ENCODE data around the gene BID. TPM values are rescaled to one million over a fixed set of nuclear protein-coding genes. Genes with fewer than 3 reads are reported as not detected.

Gene BID
- total RNA-seq, 1 donor from 2014 or later: 15.9 TPM

- Mint-ChIP-seq H3K9me3 (ENCODE audit: low read depth) (no peaks in the 10 kb centered on the region), H3K36me3 (ENCODE audit: low read depth) (peaks cover 14% of the 10 kb centered on the region), H3K27me3 (ENCODE audit: low read depth) (no peaks in the 10 kb centered on the region), H3K4me1 (ENCODE audit: low read depth) (no peaks in the 10 kb centered on the region), H3K27ac (ENCODE audit: unreplicated experiment) (no peak overlapping the region), H3K4me3 (ENCODE audit: unreplicated experiment) (no peak overlapping the region)
- TF ChIP-seq, protein P1, sequence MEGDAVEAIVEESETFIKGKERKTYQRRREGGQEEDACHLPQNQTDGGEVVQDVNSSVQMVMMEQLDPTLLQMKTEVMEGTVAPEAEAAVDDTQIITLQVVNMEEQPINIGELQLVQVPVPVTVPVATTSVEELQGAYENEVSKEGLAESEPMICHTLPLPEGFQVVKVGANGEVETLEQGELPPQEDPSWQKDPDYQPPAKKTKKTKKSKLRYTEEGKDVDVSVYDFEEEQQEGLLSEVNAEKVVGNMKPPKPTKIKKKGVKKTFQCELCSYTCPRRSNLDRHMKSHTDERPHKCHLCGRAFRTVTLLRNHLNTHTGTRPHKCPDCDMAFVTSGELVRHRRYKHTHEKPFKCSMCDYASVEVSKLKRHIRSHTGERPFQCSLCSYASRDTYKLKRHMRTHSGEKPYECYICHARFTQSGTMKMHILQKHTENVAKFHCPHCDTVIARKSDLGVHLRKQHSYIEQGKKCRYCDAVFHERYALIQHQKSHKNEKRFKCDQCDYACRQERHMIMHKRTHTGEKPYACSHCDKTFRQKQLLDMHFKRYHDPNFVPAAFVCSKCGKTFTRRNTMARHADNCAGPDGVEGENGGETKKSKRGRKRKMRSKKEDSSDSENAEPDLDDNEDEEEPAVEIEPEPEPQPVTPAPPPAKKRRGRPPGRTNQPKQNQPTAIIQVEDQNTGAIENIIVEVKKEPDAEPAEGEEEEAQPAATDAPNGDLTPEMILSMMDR (IDR thresholded peaks at IDR 0.05): no peak
- DNase-seq (ENCODE audit: low spot score): no peak
Measured at GRCh38 chr22:17815703-17816254, 41.5 kb upstream of the BID start.

DNA sequence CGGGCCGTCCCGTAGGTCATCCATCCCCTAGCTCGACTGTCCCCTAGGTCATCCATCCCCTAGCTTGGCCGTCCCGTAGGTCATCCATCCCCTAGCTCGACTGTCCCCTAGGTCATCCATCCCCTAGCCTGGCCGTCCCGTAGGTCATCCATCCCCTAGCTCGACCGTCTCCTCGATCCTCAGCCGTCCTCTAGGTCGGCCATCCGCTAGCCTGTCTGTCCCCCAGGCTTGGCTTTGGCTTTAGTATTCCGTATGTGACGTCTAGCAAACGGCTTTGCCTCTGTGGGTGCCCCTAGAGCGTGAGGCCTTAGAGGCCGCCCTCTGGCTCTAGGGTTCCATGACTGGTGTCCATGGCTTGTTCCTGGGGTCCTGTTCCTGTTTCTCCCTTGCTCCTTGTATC is 40.6 kb upstream of the BID start:
- Mint-ChIP-seq H3K4me1 (ENCODE audit: low read depth) (no peaks in the 10 kb centered on the region), H3K36me3 (ENCODE audit: low read depth) (peaks cover 17% of the 10 kb centered on the region), H3K4me3 (ENCODE audit: unreplicated experiment) (no peak overlapping the region), H3K9me3 (ENCODE audit: low read depth) (no peaks in the 10 kb centered on the region), H3K27me3 (ENCODE audit: low read depth) (no peaks in the 10 kb centered on the region), H3K27ac (ENCODE audit: unreplicated experiment) (no peak overlapping the region)
- TF ChIP-seq, protein P1 (IDR thresholded peaks at IDR 0.05): no peak
- DNase-seq (ENCODE audit: low spot score): no peak

DNA sequence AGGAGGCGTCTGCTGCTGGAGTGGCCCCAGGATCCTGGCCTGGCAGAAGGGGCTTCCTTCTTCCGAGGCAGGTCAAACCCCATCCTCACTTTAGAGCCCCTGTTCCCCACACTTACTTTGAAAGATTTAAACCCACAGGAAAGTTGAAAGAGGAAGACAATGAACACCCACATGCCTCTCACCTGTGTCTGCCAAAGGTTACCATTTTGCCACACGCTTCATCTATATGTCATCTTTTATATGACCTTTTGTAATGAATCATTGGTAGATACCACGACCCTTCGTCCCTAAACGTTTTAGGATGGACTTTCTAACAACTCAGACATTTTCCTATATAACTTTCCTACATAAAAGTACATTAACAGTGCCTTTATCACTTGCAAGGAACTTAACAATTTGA is 39.8 kb upstream of the BID start:
- no peak overlapping the region for H3K4me3 Mint-ChIP-seq (ENCODE audit: unreplicated experiment)
- DNase-seq (ENCODE audit: low spot score): no peak

GRCh38 chr22:17811119-17811518 is 36.9 kb upstream of the BID start:
- Mint-ChIP-seq H3K27ac (ENCODE audit: unreplicated experiment) (no peak overlapping the region), H3K9me3 (ENCODE audit: low read depth) (no peaks in the 10 kb centered on the region), H3K27me3 (ENCODE audit: low read depth) (no peaks in the 10 kb centered on the region), H3K4me1 (ENCODE audit: low read depth) (no peaks in the 10 kb centered on the region), H3K36me3 (ENCODE audit: low read depth) (peaks cover 25% of the 10 kb centered on the region), H3K4me3 (ENCODE audit: unreplicated experiment) (no peak overlapping the region)
- no peak for DNase-seq (ENCODE audit: low spot score)
- TF ChIP-seq, protein P1 (IDR thresholded peaks at IDR 0.05): no peak

More for the DNA sequence above, 39.8 kb upstream of the BID start:
- Mint-ChIP-seq H3K9me3 (ENCODE audit: low read depth) (no peaks in the 10 kb centered on the region), H3K27ac (ENCODE audit: unreplicated experiment) (no peak overlapping the region), H3K27me3 (ENCODE audit: low read depth) (no peaks in the 10 kb centered on the region), H3K4me1 (ENCODE audit: low read depth) (no peaks in the 10 kb centered on the region), H3K36me3 (ENCODE audit: low read depth) (peaks cover 20% of the 10 kb centered on the region)
- TF ChIP-seq, protein P1 (IDR thresholded peaks at IDR 0.05): no peak

DNA sequence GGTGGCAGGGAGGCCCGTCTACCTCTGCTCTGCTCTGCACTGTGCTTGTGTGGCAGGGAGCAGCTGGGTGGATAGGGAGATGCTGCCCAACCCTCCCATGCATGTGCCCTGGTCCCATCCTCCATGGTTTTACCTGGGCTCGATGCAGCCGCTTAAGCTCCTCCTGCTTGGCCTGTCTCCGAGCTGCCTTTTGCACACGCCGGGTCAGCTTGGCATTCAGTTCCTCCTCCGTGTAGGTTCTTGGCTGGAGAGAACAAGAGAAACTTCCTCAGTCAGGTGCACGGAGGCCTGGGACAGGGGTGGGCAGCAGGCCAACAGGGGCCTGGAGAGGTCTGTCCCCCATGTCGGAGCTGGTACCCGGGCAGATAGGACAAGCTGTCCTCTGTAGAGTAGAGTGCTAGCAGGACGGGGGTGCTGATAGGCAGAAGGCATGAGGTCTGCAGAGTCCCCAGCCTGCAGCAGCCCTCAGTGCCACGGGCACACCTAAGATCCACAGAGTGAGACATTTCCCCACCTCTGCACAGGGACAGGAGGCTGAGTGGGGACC is 36.4 kb upstream of the BID start:
- peaks cover 24% of the 10 kb centered on the region for H3K36me3 Mint-ChIP-seq (ENCODE audit: low read depth)
- H3K9me3 Mint-ChIP-seq (ENCODE audit: low read depth): no peaks in the 10 kb centered on the region
- TF ChIP-seq, protein P1 (IDR thresholded peaks at IDR 0.05): no peak
- H3K27me3 Mint-ChIP-seq (ENCODE audit: low read depth): no peaks in the 10 kb centered on the region
- H3K4me1 Mint-ChIP-seq (ENCODE audit: low read depth): no peaks in the 10 kb centered on the region
- no peak overlapping the region for H3K4me3 Mint-ChIP-seq (ENCODE audit: unreplicated experiment)
- no peak overlapping the region for H3K27ac Mint-ChIP-seq (ENCODE audit: unreplicated experiment)
- DNase-seq (ENCODE audit: low spot score): no peak
